Measurements from ENCODE around the gene BBX. TPM values are rescaled to one million over a fixed set of nuclear protein-coding genes. Genes with fewer than 3 reads are reported as not detected.

The BBX gene
- total RNA-seq, 1 donor: 81.8 TPM

DNA sequence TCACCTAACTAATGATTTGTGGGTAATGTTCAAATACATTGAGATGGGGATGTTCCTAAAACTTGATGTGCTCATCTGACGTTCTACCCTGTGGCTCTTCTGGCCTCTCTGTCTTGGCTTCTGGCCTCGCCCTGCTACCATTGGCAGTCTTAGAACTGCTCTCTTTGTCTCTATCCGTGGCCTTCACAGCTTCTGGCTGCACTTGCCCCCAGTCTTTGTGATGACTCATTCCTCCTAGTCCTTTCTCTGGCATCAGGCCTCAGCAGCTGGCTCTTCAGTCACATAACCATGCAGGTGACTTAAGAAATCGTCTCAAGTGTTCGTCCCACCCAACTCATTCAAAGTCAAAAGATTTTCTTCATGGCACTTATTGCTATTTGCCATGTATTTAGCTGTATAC is 188.1 kb downstream of the BBX start:
- DNase-seq (ENCODE audit: low read depth): peak; percentile 43
- TF ChIP-seq, protein P1, sequence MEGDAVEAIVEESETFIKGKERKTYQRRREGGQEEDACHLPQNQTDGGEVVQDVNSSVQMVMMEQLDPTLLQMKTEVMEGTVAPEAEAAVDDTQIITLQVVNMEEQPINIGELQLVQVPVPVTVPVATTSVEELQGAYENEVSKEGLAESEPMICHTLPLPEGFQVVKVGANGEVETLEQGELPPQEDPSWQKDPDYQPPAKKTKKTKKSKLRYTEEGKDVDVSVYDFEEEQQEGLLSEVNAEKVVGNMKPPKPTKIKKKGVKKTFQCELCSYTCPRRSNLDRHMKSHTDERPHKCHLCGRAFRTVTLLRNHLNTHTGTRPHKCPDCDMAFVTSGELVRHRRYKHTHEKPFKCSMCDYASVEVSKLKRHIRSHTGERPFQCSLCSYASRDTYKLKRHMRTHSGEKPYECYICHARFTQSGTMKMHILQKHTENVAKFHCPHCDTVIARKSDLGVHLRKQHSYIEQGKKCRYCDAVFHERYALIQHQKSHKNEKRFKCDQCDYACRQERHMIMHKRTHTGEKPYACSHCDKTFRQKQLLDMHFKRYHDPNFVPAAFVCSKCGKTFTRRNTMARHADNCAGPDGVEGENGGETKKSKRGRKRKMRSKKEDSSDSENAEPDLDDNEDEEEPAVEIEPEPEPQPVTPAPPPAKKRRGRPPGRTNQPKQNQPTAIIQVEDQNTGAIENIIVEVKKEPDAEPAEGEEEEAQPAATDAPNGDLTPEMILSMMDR (IDR thresholded peaks at IDR 0.05; ENCODE audit: insufficient read depth, low read length): no peak
- no peak overlapping the region for H3K4me3 ChIP-seq (ENCODE audit: low read depth, low read length)

- no peak for DNase-seq (ENCODE audit: low read depth)
Measured at GRCh38 chr3:107716734-107717133, 194.0 kb downstream of the BBX start.

DNA sequence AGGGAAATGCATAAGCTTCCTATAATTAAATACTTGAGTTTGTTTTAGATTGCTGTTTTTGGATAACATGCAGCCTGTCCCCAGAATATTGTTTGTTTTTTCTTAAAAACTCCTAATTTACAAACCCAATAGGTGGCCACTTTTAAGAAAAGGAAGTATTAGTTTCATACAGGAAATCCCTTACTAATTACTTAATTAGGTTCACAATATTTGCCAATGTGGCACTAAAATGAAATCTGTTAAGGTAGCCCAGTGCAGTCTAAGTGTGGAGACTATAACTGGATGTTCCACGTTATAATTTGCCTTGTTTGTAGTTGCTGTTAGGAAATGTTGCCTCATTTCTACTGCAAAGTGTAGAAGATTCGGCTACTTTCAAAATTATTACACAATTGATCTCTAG is 195.8 kb downstream of the BBX start:
- TF ChIP-seq, protein P1 (IDR thresholded peaks at IDR 0.05; ENCODE audit: insufficient read depth, low read length): no peak
- no peak for DNase-seq (ENCODE audit: low read depth)
- H3K4me3 ChIP-seq (ENCODE audit: low read depth, low read length): no peak overlapping the region

More at GRCh38 chr3:107716734-107717133, 194.0 kb downstream of the BBX start:
- TF ChIP-seq, protein P1 (IDR thresholded peaks at IDR 0.05; ENCODE audit: insufficient read depth, low read length): no peak
- no peak overlapping the region for H3K4me3 ChIP-seq (ENCODE audit: low read depth, low read length)

DNA sequence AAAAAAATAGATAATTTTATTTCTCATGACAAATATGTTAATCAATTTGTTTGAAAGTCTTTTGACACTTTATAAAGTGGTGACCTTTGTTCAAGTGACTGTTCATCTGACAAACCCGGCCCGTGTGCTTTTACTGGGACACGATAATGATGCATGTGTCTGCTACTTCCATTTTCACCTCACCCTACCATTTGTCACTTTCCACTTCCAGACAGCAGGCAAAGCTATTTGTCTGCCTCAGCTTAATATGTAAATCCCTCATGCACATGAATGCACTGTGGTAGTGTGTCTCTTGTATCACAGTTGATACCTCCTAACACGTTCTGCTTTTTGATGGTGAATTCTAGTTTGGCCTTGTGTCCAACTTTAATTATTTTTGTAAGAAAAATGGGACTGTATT is 204.3 kb downstream of the BBX start:
- TF ChIP-seq, protein P1 (IDR thresholded peaks at IDR 0.05; ENCODE audit: insufficient read depth, low read length): no peak
- DNase-seq (ENCODE audit: low read depth): no peak
- no peak overlapping the region for H3K4me3 ChIP-seq (ENCODE audit: low read depth, low read length)

DNA sequence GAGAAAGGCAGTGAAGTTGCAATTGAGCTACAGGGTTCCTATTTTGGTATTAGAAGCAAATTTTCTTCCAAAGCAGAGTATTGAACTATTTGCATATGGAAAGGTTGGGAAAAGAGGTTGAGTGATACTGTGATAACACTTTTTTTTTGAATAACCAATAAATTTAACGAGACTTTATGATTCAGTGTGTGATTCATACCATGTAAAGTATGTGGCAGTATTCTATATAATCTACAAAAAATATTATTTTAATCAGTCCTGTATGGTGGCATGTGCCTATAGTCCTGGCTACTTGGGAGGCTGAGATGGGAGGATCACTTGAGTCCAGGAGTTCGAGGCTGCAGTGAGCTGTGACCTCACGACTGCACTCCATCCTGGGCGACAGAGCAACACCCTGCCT is 206.9 kb downstream of the BBX start:
- no peak overlapping the region for H3K4me3 ChIP-seq (ENCODE audit: low read depth, low read length)
- no peak for DNase-seq (ENCODE audit: low read depth)
- TF ChIP-seq, protein P1 (IDR thresholded peaks at IDR 0.05; ENCODE audit: insufficient read depth, low read length): no peak

GRCh38 chr3:107734317-107734716 is 211.6 kb downstream of the BBX start:
- H3K4me3 ChIP-seq (ENCODE audit: low read depth, low read length): no peak overlapping the region
- TF ChIP-seq, protein P1 (IDR thresholded peaks at IDR 0.05; ENCODE audit: insufficient read depth, low read length): no peak
- DNase-seq (ENCODE audit: low read depth): no peak

GRCh38 chr3:107737914-107738313 is 215.2 kb downstream of the BBX start:
- TF ChIP-seq, protein P1 (IDR thresholded peaks at IDR 0.05; ENCODE audit: insufficient read depth, low read length): no peak
- no peak overlapping the region for H3K4me3 ChIP-seq (ENCODE audit: low read depth, low read length)
- no peak for DNase-seq (ENCODE audit: low read depth)
